MCF 10A (cell line): ENCODE results near the gene WBP2NL. TPM values are rescaled to one million over a fixed set of nuclear protein-coding genes. Genes with fewer than 3 reads are reported as not detected.

Experiments used
- BruUV-seq: library from RNA; stranded (reverse); fragments of 400-500 nt; replicated peaks from 2 replicates; lab custom pipeline; 2021; lab: Mats Ljungman, UMichigan
- CTCF ChIA-PET: fragments of 300-600 bp; sonication (Branson Sonifier 250); formaldehyde crosslinking; extraction: SDS; loops from one replicate; lab custom pipeline; 2021; ENCODE audit warnings: antibody characterized with exemption, inconsistent platforms; lab: Yijun Ruan, JAX
- POLR2A ChIA-PET: fragments of 300-600, 350-650 bp; sonication (Branson Sonifier 250); formaldehyde crosslinking; extraction: SDS; loops from one replicate; lab custom pipeline; 2020; ENCODE audit warnings: antibody characterized with exemption, inconsistent platforms; lab: Yijun Ruan, JAX
- DNase-seq: peaks from one replicate; pipeline ENCODE4 v3.0.0-alpha.2; 2018; ENCODE audit not compliant: unreplicated experiment
- H3K27ac Mint-ChIP-seq: one replicate; pipeline ENCODE4 v1.8.0; 2022; ENCODE audit warnings: mild to moderate bottlenecking, low read depth, mixed read lengths; ENCODE audit not compliant: unreplicated experiment
- H3K27me3 Mint-ChIP-seq: one replicate; pipeline ENCODE4 v1.8.0; 2022; ENCODE audit warnings: mixed read lengths; ENCODE audit not compliant: insufficient read depth, unreplicated experiment
- H3K36me3 Mint-ChIP-seq: one replicate; pipeline ENCODE4 v1.8.0; 2022; ENCODE audit warnings: mild to moderate bottlenecking, moderate library complexity, mixed read lengths; ENCODE audit not compliant: insufficient read depth, unreplicated experiment
- H3K4me1 Mint-ChIP-seq: one replicate; pipeline ENCODE4 v1.8.0; 2022; ENCODE audit warnings: mixed read lengths; ENCODE audit not compliant: insufficient read depth, unreplicated experiment
- H3K4me3 Mint-ChIP-seq: one replicate; pipeline ENCODE4 v1.8.0; 2022; ENCODE audit warnings: mild to moderate bottlenecking, moderate library complexity, mixed read lengths; ENCODE audit not compliant: unreplicated experiment
- H3K9me3 Mint-ChIP-seq: one replicate; pipeline ENCODE4 v1.8.0; 2022; ENCODE audit warnings: mixed read lengths; ENCODE audit not compliant: unreplicated experiment
- CTCF ChIP-seq: fragments of 200-600 bp; IDR thresholded peaks from one replicate; pipeline ENCODE4 v1.8.0; 2022; ENCODE audit warnings: antibody characterized with exemption, mild to moderate bottlenecking; ENCODE audit not compliant: unreplicated experiment
- intact Hi-C: fragments of 100-400 bp; cut with micrococcal nuclease; formaldehyde crosslinking; loops from 2 replicates; pipeline ENCODE4 v1.14.1; 2022
- total RNA-seq: library from RNA; stranded (reverse); gene quantifications from 2 replicates; pipeline ENCODE4 v1.2.3, GENCODE V29; 2022

Gene WBP2NL
- total RNA-seq, 1 experiment from 2014 or later, result 1.1 TPM

- ChIA-PET POLR2A (interaction anchor here (0.8 to 1.1 kb wide), 2 partner anchors 9 to 13 kb away, joined by 3 to 4 read pairs; no protein-coding TSS in a partner anchor), CTCF (interaction anchor here (0.7 kb wide), 1 partner anchor 259 kb away, joined by 3 read pairs; no protein-coding TSS in a partner anchor)
- no peak for TF ChIP-seq CTCF
- peaks cover 12% of the 10 kb centered on the region for H3K9me3 Mint-ChIP-seq
- H3K27me3 Mint-ChIP-seq, result no peaks in the 10 kb centered on the region
- no peaks in the 10 kb centered on the region for H3K4me1 Mint-ChIP-seq
- BruUV-seq, result no TSS peak
- intact Hi-C loops, result no loop called here
- H3K27ac Mint-ChIP-seq, result no peak overlapping the region
- DNase-seq, result no peak
- H3K4me3 Mint-ChIP-seq, result no peak overlapping the region
- H3K36me3 Mint-ChIP-seq, result peaks cover 7% of the 10 kb centered on the region
Observed at GRCh38 chr22:42056757-42057511, 58.3 kb downstream of the WBP2NL start.

GRCh38 chr22:42060489-42060888, 61.9 kb downstream of the WBP2NL start:
- intact Hi-C loops, result no loop called here
- DNase-seq, result no peak
- POLR2A ChIA-PET, result interaction anchor here (0.9 kb wide), 1 partner anchor 15 kb away, joined by 3 read pairs; no protein-coding TSS in a partner anchor
- BruUV-seq, result no TSS peak
- Mint-ChIP-seq H3K9me3 (peaks cover 12% of the 10 kb centered on the region), H3K27me3 (no peaks in the 10 kb centered on the region), H3K36me3 (peaks cover 7% of the 10 kb centered on the region), H3K4me1 (no peaks in the 10 kb centered on the region), H3K27ac (no peak overlapping the region), H3K4me3 (no peak overlapping the region)
- no peak for TF ChIP-seq CTCF
- CTCF ChIA-PET, result no interaction called here

- H3K27ac Mint-ChIP-seq, result no peak overlapping the region
- ChIA-PET CTCF (no interaction called here), POLR2A (interaction anchor here (0.7 to 0.9 kb wide), 3 partner anchors 15 to 34 kb away, joined by 3 read pairs; no protein-coding TSS in a partner anchor)
- intact Hi-C loops, result no loop called here
- no peak for DNase-seq
- no peak overlapping the region for H3K4me3 Mint-ChIP-seq
- H3K4me1 Mint-ChIP-seq, result no peaks in the 10 kb centered on the region
- H3K27me3 Mint-ChIP-seq, result no peaks in the 10 kb centered on the region
- peaks cover 12% of the 10 kb centered on the region for H3K9me3 Mint-ChIP-seq
- no peak for TF ChIP-seq CTCF
- BruUV-seq, result no TSS peak
- H3K36me3 Mint-ChIP-seq, result peaks cover 5% of the 10 kb centered on the region
Observed at GRCh38 chr22:42061041-42061440, 62.5 kb downstream of the WBP2NL start.

GRCh38 chr22:42062506-42063170, 64.0 kb downstream of the WBP2NL start:
- no TSS peak for BruUV-seq
- Mint-ChIP-seq H3K4me3 (no peak overlapping the region), H3K36me3 (no peaks in the 10 kb centered on the region), H3K27me3 (no peaks in the 10 kb centered on the region), H3K9me3 (no peaks in the 10 kb centered on the region), H3K27ac (no peak overlapping the region), H3K4me1 (no peaks in the 10 kb centered on the region)
- ChIA-PET CTCF (interaction anchor here (0.6 to 1.0 kb wide), 3 partner anchors 29 to 160 kb away, joined by 3 to 4 read pairs (median 3); no protein-coding TSS in a partner anchor), POLR2A (interaction anchor here (1.0 to 1.4 kb wide), 2 partner anchors 7 to 17 kb away, joined by 3 to 9 read pairs; partner anchors contain the start of gene SMDT1)
- TF ChIP-seq CTCF, result no peak
- intact Hi-C loops, result no loop called here
- no peak for DNase-seq
